NCI-H345 (cell line): ENCODE results near the gene AARSD1.
"Not testable (repeated sequence)": the region's sequence is repeated elsewhere in the genome, so short reads cannot be mapped to it uniquely, and the experiment has no call there.

Source experiments
- DNase-seq: peaks from one replicate; lab custom pipeline; 2025; lab: John Stamatoyannopoulos, UW

AARSD1 gene, protein sequence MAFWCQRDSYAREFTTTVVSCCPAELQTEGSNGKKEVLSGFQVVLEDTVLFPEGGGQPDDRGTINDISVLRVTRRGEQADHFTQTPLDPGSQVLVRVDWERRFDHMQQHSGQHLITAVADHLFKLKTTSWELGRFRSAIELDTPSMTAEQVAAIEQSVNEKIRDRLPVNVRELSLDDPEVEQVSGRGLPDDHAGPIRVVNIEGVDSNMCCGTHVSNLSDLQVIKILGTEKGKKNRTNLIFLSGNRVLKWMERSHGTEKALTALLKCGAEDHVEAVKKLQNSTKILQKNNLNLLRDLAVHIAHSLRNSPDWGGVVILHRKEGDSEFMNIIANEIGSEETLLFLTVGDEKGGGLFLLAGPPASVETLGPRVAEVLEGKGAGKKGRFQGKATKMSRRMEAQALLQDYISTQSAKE

DNA sequence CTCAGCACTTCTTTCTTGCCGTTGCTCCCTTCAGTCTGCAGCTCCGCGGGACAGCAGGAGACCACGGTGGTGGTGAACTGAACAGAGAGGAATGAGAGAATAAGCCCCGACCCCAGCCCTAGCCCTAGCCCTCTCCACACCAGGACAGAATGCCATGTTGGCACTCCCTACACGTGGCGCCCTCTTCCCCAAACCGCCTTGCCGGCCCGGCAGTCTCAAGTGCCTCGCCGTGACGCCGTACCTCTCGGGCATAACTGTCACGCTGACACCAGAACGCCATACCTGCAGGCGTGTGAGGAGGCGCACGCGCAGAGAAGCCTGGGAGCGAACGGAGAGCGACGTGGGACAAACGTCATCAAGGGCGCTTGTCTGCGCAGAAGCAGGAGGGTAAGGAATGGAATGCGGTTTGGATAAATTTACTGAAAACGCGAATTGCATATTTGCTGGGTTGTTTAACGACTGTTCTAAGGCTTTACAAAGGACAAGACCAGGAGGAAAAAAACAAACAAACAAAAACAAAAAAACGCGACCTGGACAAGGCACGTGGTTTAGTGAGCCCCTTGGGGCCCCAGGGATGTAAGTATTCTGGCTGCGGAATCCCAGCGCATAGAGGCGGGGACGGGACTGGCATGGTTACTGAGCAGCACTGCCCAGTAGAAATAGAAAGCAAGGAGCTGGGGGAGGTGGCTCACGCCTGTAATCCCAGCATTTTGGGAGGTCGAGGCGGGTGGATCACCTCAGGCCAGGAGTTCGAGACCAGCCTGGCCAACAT is at the start of gene AARSD1:
Gene AARSD1, minus strand, starts transcription at position 294 of the 772 bp plus-strand sequence. Its CDS starts 14 bp downstream, at position 280.
- DNase-seq, result peak; percentile 91

GRCh38 chr17:43013296-43013695 is 49.0 kb upstream of the AARSD1 start:
- DNase-seq, result no peak

- no peak for DNase-seq
These were observed 47.6 kb upstream of the AARSD1 start for GRCh38 chr17:43011728-43012472.

- DNase-seq, result no peak
These were observed 46.5 kb upstream of the AARSD1 start for GRCh38 chr17:43010667-43011308.

DNA sequence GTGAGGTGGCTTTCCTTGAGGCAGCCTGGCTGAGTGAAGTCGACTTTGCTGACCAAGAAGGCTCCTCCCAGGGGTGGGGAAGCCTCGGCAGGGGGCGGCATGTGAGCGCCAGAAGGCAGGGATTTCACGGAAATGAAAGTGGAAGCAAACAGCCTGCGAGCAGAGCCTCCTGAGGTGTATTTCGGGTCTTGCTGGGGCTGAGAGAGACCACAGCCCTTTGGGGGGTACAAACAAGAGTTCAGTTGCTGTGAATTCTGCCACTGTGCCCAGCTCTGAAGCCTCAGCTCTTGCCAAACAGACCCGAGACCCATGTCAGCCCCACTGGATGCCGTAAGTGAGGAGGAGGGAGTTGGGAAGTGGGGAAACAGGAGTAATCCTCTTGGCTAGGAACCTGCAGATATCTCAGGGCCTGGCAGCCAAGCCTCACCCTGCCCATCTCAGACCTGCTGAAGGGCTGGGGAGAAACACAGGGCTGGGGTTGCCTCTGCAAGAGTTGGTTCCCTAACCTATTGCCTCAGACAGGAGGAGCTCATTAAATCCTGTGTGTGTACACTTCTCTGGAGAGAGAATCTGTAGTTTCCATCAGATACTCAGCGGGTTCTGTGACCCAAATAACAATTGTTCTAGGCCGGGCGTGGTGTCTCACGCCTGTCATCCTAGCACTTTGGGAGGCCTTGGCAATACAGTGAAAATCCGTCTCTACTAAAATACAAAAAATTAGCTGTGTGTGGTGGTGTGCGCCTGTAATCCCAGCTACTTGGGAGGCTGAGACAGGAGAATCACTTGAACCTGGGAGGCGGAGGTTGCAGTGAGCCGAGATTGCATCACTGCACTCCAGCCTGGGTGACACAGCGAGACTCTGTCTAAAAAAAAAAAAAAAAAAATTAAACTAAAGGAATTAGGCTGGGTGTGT is 42.6 kb upstream of the AARSD1 start, which contains the start of gene IFI35:
Gene IFI35, plus strand, starts transcription at position 146 of the 913 bp plus-strand sequence. Its CDS starts 164 bp downstream, at position 310.
- no peak for DNase-seq

GRCh38 chr17:43003542-43004172 is 39.4 kb upstream of the AARSD1 start:
- DNase-seq, result no peak

DNA sequence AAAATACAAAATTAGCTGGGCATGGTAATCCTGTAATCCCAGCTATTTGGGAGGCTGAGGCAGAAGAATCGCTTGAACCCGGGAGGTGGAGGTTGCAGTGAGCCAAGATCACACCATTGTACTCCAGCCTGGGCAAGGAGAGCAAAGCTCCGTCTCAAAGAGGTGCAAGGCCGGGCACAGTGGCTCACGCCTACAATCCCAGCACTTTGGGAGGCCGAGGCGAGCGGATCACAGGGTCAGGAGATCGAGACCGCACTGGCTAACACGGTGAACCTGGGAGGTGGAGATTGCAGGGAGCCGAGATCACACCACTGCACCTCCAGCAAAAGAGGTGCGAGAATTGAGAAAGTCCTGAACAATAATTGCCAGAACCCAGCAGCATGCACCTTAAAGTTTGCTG is 36.6 kb upstream of the AARSD1 start:
- not testable (repeated sequence) for DNase-seq

DNA sequence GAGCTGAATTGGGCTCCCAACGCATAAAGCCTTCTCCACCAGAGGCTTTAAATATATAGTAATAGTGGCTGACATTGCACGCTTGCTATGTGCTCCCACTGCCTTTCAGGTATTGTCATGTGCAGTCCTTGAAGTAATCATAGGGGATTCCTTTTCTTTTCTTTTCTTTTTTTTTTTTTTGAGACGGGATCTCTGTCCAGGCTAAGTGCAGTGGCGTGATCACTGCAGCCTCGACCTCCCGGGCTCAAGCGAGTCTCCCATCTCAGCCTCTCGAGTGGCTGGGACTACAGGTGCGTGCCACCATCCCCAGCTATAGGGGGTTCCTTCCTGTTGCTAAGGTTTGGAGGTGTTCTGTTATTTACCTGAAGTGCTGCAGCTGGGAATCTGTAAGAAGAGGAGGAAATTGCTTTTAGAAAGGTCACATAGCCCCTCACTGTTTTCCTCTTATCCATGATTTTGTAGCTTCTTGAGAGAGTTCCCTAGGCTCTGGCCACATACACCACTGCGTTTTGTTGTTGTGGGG is 34.8 kb upstream of the AARSD1 start:
- DNase-seq, result no peak

GRCh38 chr17:42997984-42998938 is 34.0 kb upstream of the AARSD1 start, which contains the start of gene RPL27:
Gene RPL27 (plus strand): TSS chr17:42998419. CDS start chr17:42998751, 332 bp downstream.
- DNase-seq, result peak; percentile 99

DNA sequence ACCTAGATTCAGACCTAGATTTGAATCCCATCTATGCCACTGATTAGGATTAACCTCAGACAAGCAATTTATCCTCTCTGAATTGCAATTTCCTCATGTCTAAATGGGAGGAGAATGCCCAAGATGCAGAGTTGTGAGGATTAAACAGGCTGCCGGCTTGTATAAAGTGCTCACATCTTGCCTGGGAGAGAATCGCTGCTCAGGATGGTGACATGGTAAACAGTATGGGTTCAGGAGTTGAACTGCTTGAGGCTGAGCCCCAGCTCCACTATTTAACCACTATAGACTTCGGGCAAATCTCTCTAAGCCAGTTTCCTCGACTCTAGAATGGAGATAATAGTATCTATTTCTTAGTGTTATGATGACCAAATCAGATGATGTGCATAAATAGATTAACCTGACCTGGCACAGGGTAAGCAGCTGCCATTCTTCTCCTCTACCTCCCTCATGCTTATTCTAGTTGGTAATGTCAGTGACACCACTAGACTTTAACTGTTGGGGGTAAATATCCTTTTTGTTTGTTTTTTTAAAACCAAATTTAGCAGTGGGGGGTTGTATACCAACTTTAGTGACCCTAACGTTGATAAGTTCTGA is 33.2 kb upstream of the AARSD1 start:
- no peak for DNase-seq

- not testable (repeated sequence) for DNase-seq
These were observed 29.7 kb upstream of the AARSD1 start for GRCh38 chr17:42993913-42994312.

DNA sequence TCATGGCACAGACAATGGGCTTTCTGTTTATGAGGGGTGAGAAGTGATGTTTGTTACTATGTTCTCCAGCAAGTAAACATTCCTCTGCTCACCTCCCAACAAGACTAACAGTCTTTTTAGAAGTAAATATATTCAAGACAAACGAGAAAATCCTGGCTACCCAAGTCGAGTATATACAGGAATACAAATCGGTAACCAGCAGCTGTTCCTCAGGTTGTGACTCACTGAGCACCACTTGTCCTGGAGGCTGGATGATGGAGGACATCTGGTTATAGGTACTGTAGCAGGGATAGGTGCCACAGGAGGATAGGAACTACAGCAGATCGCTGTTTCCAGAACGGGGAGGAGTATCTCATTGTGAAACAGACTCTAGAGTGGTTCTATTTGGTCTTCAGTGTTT is 28.6 kb upstream of the AARSD1 start:
- no peak for DNase-seq

DNA sequence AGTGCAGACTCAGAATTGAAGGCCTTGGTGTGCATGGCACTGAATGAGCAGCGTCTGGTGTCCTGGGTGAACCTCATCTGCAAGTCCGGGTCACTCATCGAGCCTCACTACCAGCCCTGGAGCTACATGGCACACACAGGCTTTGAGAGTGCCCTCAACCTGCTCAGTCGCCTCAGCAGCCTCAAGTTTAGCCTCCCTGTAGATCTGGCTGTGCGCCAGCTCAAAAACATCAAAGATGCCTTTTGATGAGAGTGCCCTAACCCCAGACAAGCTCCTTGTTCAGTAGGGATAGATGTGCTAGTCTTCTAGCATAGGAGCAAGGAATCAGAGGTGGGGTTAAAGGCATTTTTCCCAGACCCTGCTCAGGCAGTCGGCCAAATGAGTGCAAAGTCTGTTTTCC is 27.2 kb upstream of the AARSD1 start:
- no peak for DNase-seq

GRCh38 chr17:42989726-42990652 is 25.7 kb upstream of the AARSD1 start:
- no peak for DNase-seq

GRCh38 chr17:42989141-42989540 is 24.9 kb upstream of the AARSD1 start:
- DNase-seq, result no peak

- DNase-seq, result no peak
These were observed 21.0 kb upstream of the AARSD1 start for GRCh38 chr17:42985225-42985624.

- no peak for DNase-seq
These were observed 18.0 kb upstream of the AARSD1 start for GRCh38 chr17:42982266-42982665.
